GM19238 (cell line): Measurements from ENCODE around the gene CDH13.

ENCODE experiments used
- DNase-seq: peaks from one replicate; pipeline ENCODE4 v3.0.0; 2011; ENCODE audit warnings: low spot score; ENCODE audit not compliant: insufficient read length

The CDH13 gene

GRCh38 chr16:83472776-83473501, 846.2 kb downstream of the CDH13 start:
- DNase-seq, result no peak

DNA sequence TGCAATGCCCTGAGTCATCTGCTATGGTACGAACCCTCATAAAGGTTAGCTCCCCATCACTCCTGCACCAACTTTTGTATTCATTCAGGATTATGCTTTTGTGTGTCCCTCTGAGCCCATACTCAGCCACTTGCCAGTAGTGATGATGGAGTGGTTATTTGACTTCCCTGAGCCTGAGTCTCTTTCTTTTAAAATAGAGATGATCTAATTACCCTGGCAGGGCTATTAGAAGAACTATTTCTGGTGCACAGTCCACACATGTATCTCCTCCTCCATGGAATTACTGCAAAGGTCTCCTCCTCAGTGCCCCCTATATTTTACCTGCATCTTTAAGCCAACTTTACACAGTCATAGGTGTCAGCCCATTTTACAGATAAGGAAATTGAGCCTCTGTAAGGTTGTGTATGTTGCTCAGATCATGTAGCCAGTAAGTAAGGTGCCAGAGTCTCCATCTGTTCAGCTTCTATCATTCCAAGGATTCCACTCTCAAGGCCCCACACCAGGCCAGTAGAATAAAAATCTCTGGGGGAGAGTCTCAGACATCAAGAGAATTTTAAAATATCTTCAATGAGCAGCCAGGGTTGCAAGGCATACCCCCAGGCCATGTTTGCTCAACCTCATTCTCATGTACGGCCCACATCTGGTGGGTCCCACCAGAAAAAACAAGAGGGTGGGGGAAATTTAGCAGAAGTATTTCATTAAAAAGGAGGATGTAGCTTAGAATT, 847.3 kb downstream of the CDH13 start:
- DNase-seq, result no peak

DNA sequence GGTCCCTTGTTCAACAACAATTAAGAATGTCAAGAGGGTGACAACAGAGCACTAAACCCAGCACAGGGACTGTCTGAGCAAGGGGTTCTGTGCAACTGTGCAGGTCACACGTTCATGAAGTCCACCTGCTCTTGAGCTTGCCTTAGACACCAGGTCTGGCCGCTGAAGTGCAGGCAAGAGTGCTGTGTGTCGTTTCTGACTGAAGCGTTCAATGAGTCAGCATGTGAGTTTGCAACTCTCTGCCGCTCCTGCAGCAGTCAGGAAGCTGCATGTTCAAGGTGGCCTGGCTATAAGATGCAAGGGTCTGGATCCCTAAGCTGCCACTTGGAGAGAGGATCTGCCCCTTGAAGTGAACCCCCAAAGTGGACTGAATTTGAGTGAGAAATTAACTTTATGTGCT, 848.3 kb downstream of the CDH13 start:
- no peak for DNase-seq

- no peak for DNase-seq
These were observed 854.8 kb downstream of the CDH13 start for GRCh38 chr16:83481589-83481988.

- no peak for DNase-seq
These were observed 855.9 kb downstream of the CDH13 start for GRCh38 chr16:83482545-83483162.

DNA sequence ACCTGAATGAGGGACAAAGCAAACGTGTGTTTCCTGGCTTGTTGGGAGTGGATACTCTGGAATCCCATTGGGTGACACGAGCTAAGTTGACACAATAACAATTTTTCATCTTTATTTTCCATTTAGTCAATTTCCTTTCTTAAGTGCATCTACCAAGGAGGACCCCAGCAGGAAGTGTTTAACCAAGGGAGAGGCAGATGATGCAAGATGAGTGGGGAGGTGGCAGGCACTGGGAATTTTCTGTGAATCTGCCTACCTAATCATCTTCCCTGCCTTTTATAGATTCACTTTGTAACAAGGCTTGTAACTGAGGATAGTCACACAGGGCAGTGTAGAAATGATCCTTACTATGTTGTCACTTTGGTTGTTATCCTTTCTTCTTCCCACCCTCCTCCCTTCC, 863.3 kb downstream of the CDH13 start:
- no peak for DNase-seq

- DNase-seq, result no peak
These were observed 867.7 kb downstream of the CDH13 start for GRCh38 chr16:83494459-83494858.

DNA sequence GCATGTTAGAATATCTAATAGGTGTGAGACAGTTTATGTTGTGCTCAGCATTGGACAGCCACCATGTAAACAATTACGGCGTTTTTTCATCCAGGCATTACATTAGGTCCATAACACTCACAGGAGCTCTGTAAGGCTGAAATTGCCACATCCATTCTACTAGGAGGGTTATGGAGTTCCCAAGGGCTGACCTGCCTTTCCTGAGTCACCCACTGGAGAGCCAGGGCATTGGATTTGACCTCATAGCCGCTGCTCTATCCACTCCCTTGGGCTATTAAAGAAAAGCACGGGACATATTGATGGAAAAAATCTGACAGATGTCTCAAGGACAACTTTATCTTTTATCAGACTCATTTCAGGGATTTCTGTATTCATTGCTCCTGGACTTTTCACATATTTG, 874.7 kb downstream of the CDH13 start:
- DNase-seq, result no peak

DNA sequence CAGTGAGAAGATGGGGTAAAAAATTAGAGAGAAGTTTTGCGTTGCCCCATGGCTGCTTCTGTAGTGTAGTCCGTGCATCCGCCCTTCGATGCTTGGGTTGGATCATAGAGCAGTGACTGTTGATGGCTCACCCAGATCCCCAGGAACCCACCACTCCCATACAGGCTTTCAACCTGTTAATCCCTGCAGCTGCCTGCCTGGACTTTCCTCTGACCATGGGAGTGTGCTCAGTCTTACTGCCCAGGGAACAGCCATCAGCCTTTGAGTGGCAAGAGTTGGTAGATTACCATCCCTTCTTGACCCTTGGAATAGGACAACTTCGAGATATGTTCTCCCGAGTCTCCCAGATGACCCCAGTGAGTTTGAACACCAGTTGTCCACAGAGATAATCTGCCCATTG, 881.5 kb downstream of the CDH13 start:
- DNase-seq, result no peak

- no peak for DNase-seq
These were observed 882.5 kb downstream of the CDH13 start for GRCh38 chr16:83509316-83509715.

GRCh38 chr16:83510906-83511305, 884.1 kb downstream of the CDH13 start:
- DNase-seq, result no peak

- DNase-seq, result no peak
These were observed 886.4 kb downstream of the CDH13 start for GRCh38 chr16:83513008-83513755.

GRCh38 chr16:83515395-83515794, 888.6 kb downstream of the CDH13 start:
- DNase-seq, result no peak

DNA sequence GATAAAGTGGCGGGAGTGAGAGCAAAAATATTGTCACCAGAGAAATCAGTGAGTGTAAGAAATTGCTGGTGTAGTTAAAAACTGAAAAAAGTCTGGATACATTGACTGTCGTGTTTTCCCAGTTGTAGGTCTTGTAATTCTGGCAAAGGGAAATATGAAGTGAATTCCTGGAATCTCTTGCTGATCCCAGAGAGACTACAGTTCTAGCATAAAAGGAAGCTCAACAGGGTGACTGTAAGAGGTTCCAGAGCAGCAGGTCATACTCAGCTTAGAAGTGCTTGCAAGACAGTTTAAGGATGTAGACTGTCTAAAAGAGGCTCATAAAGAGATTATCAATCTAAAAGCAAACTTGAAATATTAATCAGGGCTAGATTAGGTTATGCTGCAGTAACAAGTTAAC, 890.2 kb downstream of the CDH13 start:
- no peak for DNase-seq

GRCh38 chr16:83517398-83517797, 890.6 kb downstream of the CDH13 start:
- DNase-seq, result no peak

- DNase-seq, result no peak
These were observed 893.8 kb downstream of the CDH13 start for GRCh38 chr16:83520596-83520995.

DNA sequence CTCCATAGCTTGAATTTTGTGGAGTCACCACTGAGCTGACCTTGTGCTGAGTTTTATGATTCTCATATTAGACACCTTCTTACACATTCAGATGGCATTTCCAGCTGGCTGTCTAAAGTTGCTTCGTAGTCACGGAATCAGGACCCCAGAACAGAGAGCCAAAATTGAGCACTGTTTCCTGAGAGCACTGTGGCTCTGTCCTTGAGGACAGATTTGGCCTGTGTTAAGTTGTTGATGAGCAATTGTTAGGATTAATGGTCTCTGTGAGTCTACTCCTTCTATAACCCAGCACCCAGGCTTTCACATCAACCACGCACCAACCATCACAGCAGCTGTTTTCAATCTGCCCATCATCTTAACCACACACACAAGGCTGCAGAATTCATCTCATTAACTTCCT, 903.5 kb downstream of the CDH13 start:
- no peak for DNase-seq

- no peak for DNase-seq
These were observed 905.9 kb downstream of the CDH13 start for GRCh38 chr16:83532634-83533033.

- no peak for DNase-seq
These were observed 906.4 kb downstream of the CDH13 start for GRCh38 chr16:83533193-83533592.

DNA sequence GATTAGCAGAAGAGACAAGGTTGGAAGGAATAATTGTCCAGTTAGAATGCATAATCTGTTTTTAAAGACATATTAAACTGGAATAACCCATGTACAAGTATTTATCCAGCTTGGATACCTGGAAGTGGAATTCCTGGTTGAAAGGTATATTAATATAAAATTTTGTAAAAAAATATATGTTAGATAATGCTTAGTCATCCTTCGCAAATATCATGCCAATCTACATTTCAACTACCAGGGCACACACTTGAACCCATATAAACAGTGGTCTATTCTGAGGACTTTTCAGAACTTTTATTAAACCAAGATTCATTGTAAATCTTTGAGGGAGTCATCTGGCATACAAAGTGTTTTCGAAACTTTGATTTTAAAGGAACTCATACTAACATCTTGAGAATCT, 911.9 kb downstream of the CDH13 start:
- DNase-seq, result no peak

GRCh38 chr16:83539736-83540490, 913.1 kb downstream of the CDH13 start:
- DNase-seq, result no peak
